GM12878 (cell line): Measurements from ENCODE around the gene NIFK. TPM values are rescaled to one million over a fixed set of nuclear protein-coding genes. Genes with fewer than 3 reads are reported as not detected.

Experiments used
- ASH2L ChIP-seq: fragments of 300-600, 200-600 bp; sonication (generic); IDR thresholded peaks from 2 replicates; pipeline ENCODE4 v1.6.1; 2017; ENCODE audit warnings: low read depth, mild to moderate bottlenecking, borderline replicate concordance
- BCL3 ChIP-seq: IDR thresholded peaks from 2 replicates; pipeline ENCODE4 v1.6.1; 2011; ENCODE audit warnings: borderline replicate concordance, low read depth, mild to moderate bottlenecking, moderate library complexity, low read length; ENCODE audit not compliant: insufficient read depth, poor library complexity, severe bottlenecking
- E2F4 ChIP-seq: IDR thresholded peaks from 2 replicates; pipeline ENCODE4 v1.6.1; 2012; ENCODE audit warnings: low read depth, low read length, improper control_type of control experiment
- ELK1 ChIP-seq: IDR thresholded peaks from 2 replicates; pipeline ENCODE4 v1.6.1; 2012; ENCODE audit warnings: low read depth, low read length, improper control_type of control experiment
- IRF3 ChIP-seq: fragments of 450-650 bp; IDR thresholded peaks from 2 replicates; pipeline ENCODE4 v1.6.1; 2014; ENCODE audit warnings: mild to moderate bottlenecking
- KDM1A ChIP-seq: fragments of 200-600 bp; sonication (generic); IDR thresholded peaks from 2 replicates; pipeline ENCODE4 v1.6.1; 2016; ENCODE audit warnings: borderline replicate concordance
- MAX ChIP-seq: IDR thresholded peaks from 2 replicates; pipeline ENCODE4 v1.6.1; 2012; ENCODE audit warnings: low read depth, low read length, improper control_type of control experiment
- NFYA ChIP-seq: IDR thresholded peaks from 2 replicates; pipeline ENCODE4 v1.6.1; 2011; ENCODE audit warnings: low read depth, mild to moderate bottlenecking, low read length, improper control_type of control experiment, borderline replicate concordance
- PAX8 ChIP-seq: fragments of 450-650 bp; IDR thresholded peaks from 2 replicates; pipeline ENCODE4 v1.6.1; 2017; ENCODE audit warnings: mild to moderate bottlenecking, moderate library complexity
- PBX3 ChIP-seq: IDR thresholded peaks from 2 replicates; pipeline ENCODE4 v1.6.1; 2011; ENCODE audit warnings: mild to moderate bottlenecking, low read depth, low read length, moderate library complexity; ENCODE audit not compliant: insufficient replicate concordance
- SIN3A ChIP-seq: IDR thresholded peaks from 2 replicates; pipeline ENCODE4 v1.6.1; 2012; ENCODE audit warnings: low read depth, low read length, improper control_type of control experiment
- SMAD1 ChIP-seq: fragments of 450-650 bp; IDR thresholded peaks from 2 replicates; pipeline ENCODE4 v1.6.1; 2018; ENCODE audit warnings: mild to moderate bottlenecking, low read depth; ENCODE audit not compliant: partially characterized antibody
- SMARCA5 ChIP-seq: fragments of 450-650 bp; IDR thresholded peaks from 2 replicates; pipeline ENCODE4 v1.6.1; 2017; ENCODE audit warnings: mild to moderate bottlenecking
- SREBF2 ChIP-seq: IDR thresholded peaks from 2 replicates; pipeline ENCODE4 v1.6.1; 2012; ENCODE audit warnings: mild to moderate bottlenecking, low read length
- SUPT20H ChIP-seq: IDR thresholded peaks from 2 replicates; pipeline ENCODE4 v1.6.1; 2011; ENCODE audit warnings: low read depth, mild to moderate bottlenecking, low read length, moderate library complexity, borderline replicate concordance; ENCODE audit not compliant: control insufficient read depth
- TARDBP ChIP-seq: IDR thresholded peaks from 2 replicates; pipeline ENCODE4 v1.6.1; 2016; ENCODE audit warnings: borderline replicate concordance
- ZBTB4 ChIP-seq: fragments of 450-650 bp; formaldehyde crosslinking; IDR thresholded peaks from 2 replicates; pipeline ENCODE4 v1.4.0; 2022; ENCODE audit warnings: mild to moderate bottlenecking, moderate library complexity
- polyA plus RNA-seq, 11 experiments: library from polyadenylated mRNA; depleted of rRNA in 4 of 11; unstranded in 6 of 11; stranded (reverse) in 5 of 11; fragments of >200 nt; fragmentation: Nextera tagmentation in 4 of 11; fragmentation: Illumina TruSeq in 1 of 11; extraction: Ambion mirVana in 4 of 11; extraction: Trizol in 1 of 11; gene quantifications; 1 replicate in 1 of 11; 2 replicates in 10 of 11; pipeline versions ENCODE4 v1.2.1 to v1.2.3, GENCODE V29; 2011 to 2016; ENCODE audit warnings: inconsistent platforms in 2 of 11, missing spikeins in 2 of 11, low read depth in 1 of 11
- total RNA-seq, 4 experiments: library from RNA; depleted of rRNA in 3 of 4; stranded (reverse); fragments of >200 nt in 3 of 4; fragmentation: Illumina TruSeq in 1 of 4; extraction: Trizol in 1 of 4; gene quantifications; 2 replicates each; pipeline versions ENCODE4 v1.2.1 to v1.2.3, GENCODE V29; 2013 to 2021

NIFK gene
- total and polyA plus RNA-seq, 10 of the 15 experiments (the other 5 are each of a cell fraction or from before 2014, with no cell fraction given): 47.2 to 286 (median 157) TPM

- TF ChIP-seq KDM1A (no peak), SUPT20H (no peak), ZBTB4 (CRISPR knock-in tag) (no peak), PAX8 (no peak), SMARCA5 (no peak), PBX3 (no peak), TARDBP (0 out of 2 replicates have a peak, but pooled peaks have one; percentile 17), NFYA (no peak), SREBF2 (no peak), E2F4 (no peak), SMAD1 (no peak), ASH2L (no peak), SIN3A (peak; percentile 83), ELK1 (0 out of 2 replicates have a peak, but pooled peaks have one; percentile 11), IRF3 (no peak), MAX (peak; percentile 95), BCL3 (no peak)
Observed at GRCh38 chr2:121736462-121737336, at the start of gene NIFK (continued).
